Endothelial cell of umbilical vein (primary cell): Measurements from ENCODE around the gene DMD. TPM values are rescaled to one million over a fixed set of nuclear protein-coding genes. Genes with fewer than 3 reads are reported as not detected.

Experiments
- BruUV-seq: library from RNA; stranded (reverse); fragments of 400-500 nt; replicated peaks from 2 replicates; lab custom pipeline; 2021; lab: Mats Ljungman, UMichigan
- CTCF ChIA-PET: fragments of 300-600, 350-600 bp; sonication (Branson Sonifier 250); formaldehyde crosslinking; loops from one replicate; lab custom pipeline; 2021; ENCODE audit warnings: antibody characterized with exemption, inconsistent platforms; lab: Charles Lee
- POLR2A ChIA-PET: fragments of 300-600, 350-600 bp; sonication (Branson Sonifier 250); formaldehyde crosslinking; loops from one replicate; lab custom pipeline; 2021; ENCODE audit warnings: antibody characterized with exemption, inconsistent platforms; lab: Charles Lee
- DNase-seq: peaks from one replicate; pipeline ENCODE4 v3.0.0-alpha.2; 2011; ENCODE audit warnings: low read depth, low spot score
- FAIRE-seq: peaks from 2 replicates; lab custom pipeline; 2011; peaks lifted over from hg19 to GRCh38; lab: Jason Lieb, UNC
- H2AFZ ChIP-seq: 2 replicates; pipeline ENCODE4 v1.6.0; 2012; ENCODE audit warnings: low read depth, low read length, control low read depth, inconsistent platforms
- H3K27ac ChIP-seq: 2 replicates; pipeline ENCODE4 v1.5.1; 2011; ENCODE audit warnings: low read depth, mild to moderate bottlenecking, control low read depth, low read length, moderate library complexity; ENCODE audit not compliant: insufficient read depth
- H3K27me3 ChIP-seq, 2 experiments: 2 replicates each; pipeline versions ENCODE4 v1.6.0 to v1.6.1; 2011; ENCODE audit warnings: low read length in 2 of 2, mixed read lengths in 1 of 2; ENCODE audit not compliant: control insufficient read depth in 2 of 2, insufficient read depth in 2 of 2
- H3K36me3 ChIP-seq, 2 experiments: 2 replicates in 1 of 2; 3 replicates in 1 of 2; pipeline ENCODE4 v1.5.1; 2011; ENCODE audit warnings: low read length in 2 of 2, mild to moderate bottlenecking in 1 of 2, moderate library complexity in 1 of 2; ENCODE audit not compliant: control insufficient read depth in 2 of 2, insufficient read depth in 2 of 2; ENCODE audit errors: extremely low read depth in 1 of 2
- H3K4me1 ChIP-seq: 3 replicates; pipeline ENCODE4 v1.5.1; 2011; ENCODE audit warnings: mild to moderate bottlenecking, low read length; ENCODE audit not compliant: control insufficient read depth, insufficient read depth; ENCODE audit errors: extremely low read depth
- H3K4me2 ChIP-seq: 2 replicates; pipeline ENCODE4 v1.6.1; 2011; ENCODE audit warnings: low read length, control low read depth, mixed read lengths; ENCODE audit not compliant: insufficient read depth
- H3K4me3 ChIP-seq, 3 experiments: fragments of 200-600 bp in 1 of 3; sonication (generic), shearing (Covaris generic) in 1 of 3; replicated peaks in 1 of 3; 2 replicates each; pipeline ENCODE4 v1.5.1; 2011 to 2016; ENCODE audit warnings: control low read depth in 3 of 3, low read length in 3 of 3, mild to moderate bottlenecking in 2 of 3, inconsistent platforms in 1 of 3, low read depth in 1 of 3, moderate library complexity in 1 of 3; ENCODE audit not compliant: insufficient read depth in 1 of 3
- H3K79me2 ChIP-seq: 2 replicates; pipeline ENCODE4 v1.6.0; 2012; ENCODE audit warnings: low read length, inconsistent platforms; ENCODE audit not compliant: control insufficient read depth, insufficient read depth
- H3K9ac ChIP-seq: replicated peaks from 2 replicates; pipeline ENCODE3; 2011; ENCODE audit warnings: low read length, control low read depth; ENCODE audit not compliant: insufficient read depth; ENCODE audit errors: extremely low read depth
- H3K9me1 ChIP-seq: replicated peaks from 3 replicates; pipeline ENCODE4 v1.6.0; 2011; ENCODE audit warnings: mild to moderate bottlenecking, low read length; ENCODE audit not compliant: control insufficient read depth, insufficient read depth; ENCODE audit errors: extremely low read depth
- H3K9me3 ChIP-seq: replicated peaks from 2 replicates; pipeline ENCODE4 v1.5.1; 2012; ENCODE audit warnings: low read length, inconsistent platforms; ENCODE audit not compliant: control insufficient read depth, insufficient read depth
- H4K20me1 ChIP-seq: replicated peaks from 2 replicates; pipeline ENCODE3; 2011; ENCODE audit warnings: mild to moderate bottlenecking, low read length; ENCODE audit not compliant: control insufficient read depth, insufficient read depth; ENCODE audit errors: extremely low read depth
- EZH2 ChIP-seq: IDR thresholded peaks from 2 replicates; pipeline ENCODE4 v1.6.1; 2012; ENCODE audit warnings: borderline replicate concordance, low read depth, mild to moderate bottlenecking, moderate library complexity, low read length, inconsistent platforms; ENCODE audit not compliant: severe bottlenecking
- FOS ChIP-seq: IDR thresholded peaks from 2 replicates; pipeline ENCODE4 v1.6.1; 2011; ENCODE audit warnings: mild to moderate bottlenecking, low read length, moderate library complexity, borderline replicate concordance; ENCODE audit not compliant: insufficient read depth
- GATA2 ChIP-seq: IDR thresholded peaks from 2 replicates; pipeline ENCODE4 v1.7.0; 2011; ENCODE audit warnings: low read depth, mild to moderate bottlenecking, moderate library complexity, mixed read lengths, low read length; ENCODE audit not compliant: insufficient read length, insufficient read depth
- JUN ChIP-seq: IDR thresholded peaks from 2 replicates; pipeline ENCODE4 v1.6.1; 2011; ENCODE audit warnings: borderline replicate concordance, low read depth; ENCODE audit not compliant: insufficient read length, insufficient read depth
- MYC ChIP-seq: IDR thresholded peaks from one replicate; pipeline ENCODE4 v1.6.1; 2011; ENCODE audit warnings: mild to moderate bottlenecking, low read depth, low read length
- POLR2A ChIP-seq: IDR thresholded peaks from 2 replicates; pipeline ENCODE4 v1.6.1; 2012; ENCODE audit warnings: low read depth, mild to moderate bottlenecking, control low read depth, low read length
- POLR2AphosphoS5 ChIP-seq: IDR thresholded peaks from 2 replicates; pipeline ENCODE4 v1.6.1; 2012; ENCODE audit warnings: low read depth, mild to moderate bottlenecking, control low read depth, low read length, moderate library complexity; ENCODE audit not compliant: insufficient read depth
- dilution Hi-C: fragments of 300-500 bp; cut with MboI; formaldehyde crosslinking; loops from one replicate; pipeline ENCODE4 v1.15.0; 2019; ENCODE audit warnings: low sequenced_read_pairs; ENCODE audit not compliant: extremely low pct_ligation_motif_present
- intact Hi-C: fragments of 100-400 bp; cut with micrococcal nuclease; formaldehyde crosslinking; loops from one replicate; pipeline ENCODE4 v1.10.0; 2022
- polyA plus RNA-seq, 4 experiments: library from polyadenylated mRNA; depleted of rRNA in 3 of 4; stranded (reverse) in 3 of 4; unstranded in 1 of 4; fragments of >200 nt; gene quantifications; 2 replicates each; pipeline versions ENCODE4 v1.2.1 to v1.2.3, GENCODE V29; 2011 to 2012; ENCODE audit warnings: missing spikeins in 1 of 4
- total RNA-seq: library from RNA; stranded (reverse); gene quantifications from 2 replicates; pipeline ENCODE4 v1.2.3, GENCODE V29; 2021
- TF ChIP-seq, protein P1 (sequence below): IDR thresholded peaks from 2 replicates; pipeline ENCODE4 v1.6.1; 2011; ENCODE audit not compliant: insufficient read depth, insufficient read length
- TF ChIP-seq, protein P2 (sequence below), 2 donors: IDR thresholded peaks; 1 replicate in 1 of 2; 2 replicates in 1 of 2; pipeline ENCODE4 v1.5.1; 2011; ENCODE audit warnings: low read length in 2 of 2, mild to moderate bottlenecking in 2 of 2, moderate library complexity in 2 of 2, control low read depth in 1 of 2, inconsistent platforms in 1 of 2, low read depth in 1 of 2; ENCODE audit not compliant: insufficient read depth in 1 of 2; ENCODE audit errors: extremely low read depth in 1 of 2

Gene DMD
- total and polyA plus RNA-seq, 2 donors (not counting 3 experiments of a cell fraction or from before 2014, with no cell fraction given), result 7.3 to 9.0 TPM

DNA sequence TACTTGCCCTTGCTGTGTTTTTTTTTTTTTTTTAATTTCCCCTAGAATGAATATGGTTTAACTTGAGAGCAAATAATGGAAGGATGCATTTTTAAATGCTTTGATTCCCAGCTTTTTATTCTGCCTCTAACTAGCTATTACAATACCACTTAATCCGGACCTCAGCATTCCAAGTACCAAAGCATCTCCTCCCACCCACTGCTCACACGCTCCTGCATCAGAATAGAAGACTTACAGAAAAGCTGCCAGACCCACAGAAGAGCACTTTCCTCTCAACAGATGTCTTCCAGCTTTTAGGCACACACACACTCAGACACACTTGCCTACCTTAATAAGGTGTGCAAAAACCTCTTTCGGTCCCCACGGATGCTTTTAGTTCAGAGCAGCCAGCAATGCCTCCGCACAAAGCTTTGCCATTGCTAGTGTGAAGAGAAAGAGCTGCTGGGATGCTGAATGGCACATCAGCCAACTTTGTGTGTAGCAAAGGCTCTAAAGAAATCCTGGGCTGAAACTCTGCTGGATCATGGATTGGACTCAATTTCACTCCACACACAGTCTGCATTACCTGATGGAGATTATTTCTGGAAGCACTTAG, 1056.2 kb downstream of the DMD start:
- H3K9me3 ChIP-seq, result no peaks in the 10 kb centered on the region
- H3K27ac ChIP-seq, result no peak overlapping the region
- FAIRE-seq (no peak), DNase-seq (no peak)
- H3K9ac ChIP-seq, result no peak overlapping the region
- H3K4me3 ChIP-seq, result no peak overlapping the region
- no peaks in the 10 kb centered on the region for H3K4me1 ChIP-seq
- dilution Hi-C loops, result no loop called here
- H2AFZ ChIP-seq, result no peak overlapping the region
- no peaks in the 10 kb centered on the region for H3K9me1 ChIP-seq
- intact Hi-C loops, result no loop called here
- no peaks in the 10 kb centered on the region for H3K79me2 ChIP-seq
- no peak overlapping the region for H3K4me2 ChIP-seq
- no peaks in the 10 kb centered on the region for H3K36me3 ChIP-seq
- no TSS peak for BruUV-seq
- CTCF ChIA-PET, result no interaction called here
- TF ChIP-seq MYC, result no peak
- TF ChIP-seq, protein P1, sequence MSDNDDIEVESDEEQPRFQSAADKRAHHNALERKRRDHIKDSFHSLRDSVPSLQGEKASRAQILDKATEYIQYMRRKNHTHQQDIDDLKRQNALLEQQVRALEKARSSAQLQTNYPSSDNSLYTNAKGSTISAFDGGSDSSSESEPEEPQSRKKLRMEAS, result no peak
- TF ChIP-seq GATA2, result no peak
- TF ChIP-seq, protein P2, sequence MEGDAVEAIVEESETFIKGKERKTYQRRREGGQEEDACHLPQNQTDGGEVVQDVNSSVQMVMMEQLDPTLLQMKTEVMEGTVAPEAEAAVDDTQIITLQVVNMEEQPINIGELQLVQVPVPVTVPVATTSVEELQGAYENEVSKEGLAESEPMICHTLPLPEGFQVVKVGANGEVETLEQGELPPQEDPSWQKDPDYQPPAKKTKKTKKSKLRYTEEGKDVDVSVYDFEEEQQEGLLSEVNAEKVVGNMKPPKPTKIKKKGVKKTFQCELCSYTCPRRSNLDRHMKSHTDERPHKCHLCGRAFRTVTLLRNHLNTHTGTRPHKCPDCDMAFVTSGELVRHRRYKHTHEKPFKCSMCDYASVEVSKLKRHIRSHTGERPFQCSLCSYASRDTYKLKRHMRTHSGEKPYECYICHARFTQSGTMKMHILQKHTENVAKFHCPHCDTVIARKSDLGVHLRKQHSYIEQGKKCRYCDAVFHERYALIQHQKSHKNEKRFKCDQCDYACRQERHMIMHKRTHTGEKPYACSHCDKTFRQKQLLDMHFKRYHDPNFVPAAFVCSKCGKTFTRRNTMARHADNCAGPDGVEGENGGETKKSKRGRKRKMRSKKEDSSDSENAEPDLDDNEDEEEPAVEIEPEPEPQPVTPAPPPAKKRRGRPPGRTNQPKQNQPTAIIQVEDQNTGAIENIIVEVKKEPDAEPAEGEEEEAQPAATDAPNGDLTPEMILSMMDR (IDR thresholded peaks at IDR 0.05; ENCODE audit: extremely low read depth in 1 of 2, insufficient read depth in 1 of 2, low read depth in 1 of 2, low read length in 2 of 2), result no peak
- TF ChIP-seq POLR2A, result no peak
- no peak for TF ChIP-seq POLR2AphosphoS5
- TF ChIP-seq EZH2, result no peak
- TF ChIP-seq FOS, result no peak
- no peak for TF ChIP-seq JUN
- H4K20me1 ChIP-seq, result no peaks in the 10 kb centered on the region
- no peaks in the 10 kb centered on the region for H3K27me3 ChIP-seq
- POLR2A ChIA-PET, result no interaction called here
